GM18868 (cell line): ENCODE measurements around the gene UPK3BL2.
A peak's percentile ranks its signal among the peaks of the same experiment; 100 is the strongest.
"Not testable (repeated sequence)": the region's sequence is repeated elsewhere in the genome, so short reads cannot be mapped to it uniquely, and the experiment has no call there.

Experiments used
- ATAC-seq: cut with Tn5 transposase; IDR thresholded peaks from one replicate; pipeline ENCODE4 v1.9.1; 2021; ENCODE audit warnings: mild to moderate bottlenecking, moderate library complexity; ENCODE audit not compliant: unreplicated experiment

The UPK3BL2 gene

GRCh38 chr7:102531583-102531982, 11.9 kb downstream of the UPK3BL2 start:
- not testable (repeated sequence) for ATAC-seq

DNA sequence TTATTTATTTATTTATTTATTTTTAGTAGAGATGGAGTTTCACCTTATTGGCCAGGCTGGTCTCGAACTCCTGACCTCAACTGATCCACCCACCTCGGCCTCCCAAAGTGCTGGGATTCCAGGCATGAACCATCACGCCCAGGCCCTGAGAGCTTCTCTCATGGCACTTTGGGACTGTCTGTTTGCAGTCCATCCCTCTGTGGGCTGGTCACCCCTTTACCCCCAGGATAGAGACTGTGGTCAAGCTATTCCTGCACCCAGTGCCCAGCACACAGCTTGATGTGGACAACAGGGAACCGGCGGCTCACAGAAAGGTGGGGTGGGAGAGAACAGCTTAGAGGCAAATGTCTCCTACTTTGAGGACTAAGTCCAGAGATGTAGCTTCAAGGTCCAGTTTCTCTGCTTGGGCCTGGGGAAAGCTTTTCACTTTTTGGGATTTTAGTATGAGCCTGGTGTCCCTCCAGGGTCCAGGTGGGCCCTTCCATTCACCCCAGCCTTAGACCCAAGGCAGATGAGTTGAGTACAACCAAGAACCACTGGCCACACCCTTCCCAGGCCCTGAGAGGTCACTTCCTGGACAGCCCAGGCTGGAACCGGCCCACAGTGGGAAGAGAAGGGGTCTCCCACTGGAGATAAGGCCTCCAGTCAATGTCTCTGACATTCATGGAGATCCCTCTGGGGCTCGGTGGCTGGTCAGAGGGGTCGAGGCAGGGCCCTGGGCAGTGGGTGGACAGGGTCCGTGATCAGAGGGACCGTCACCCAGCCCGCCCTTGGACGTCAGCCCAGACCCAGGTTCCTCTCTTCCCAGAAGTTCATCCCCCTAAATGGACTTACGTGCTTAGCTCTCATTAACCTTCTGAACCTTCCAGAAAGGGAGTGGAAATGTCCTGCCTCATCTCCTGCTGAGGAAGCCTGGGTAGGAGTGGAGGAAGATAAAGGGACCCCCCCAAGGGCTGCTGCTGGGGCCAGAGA, 15.4 kb downstream of the UPK3BL2 start:
- not testable (repeated sequence) for ATAC-seq

DNA sequence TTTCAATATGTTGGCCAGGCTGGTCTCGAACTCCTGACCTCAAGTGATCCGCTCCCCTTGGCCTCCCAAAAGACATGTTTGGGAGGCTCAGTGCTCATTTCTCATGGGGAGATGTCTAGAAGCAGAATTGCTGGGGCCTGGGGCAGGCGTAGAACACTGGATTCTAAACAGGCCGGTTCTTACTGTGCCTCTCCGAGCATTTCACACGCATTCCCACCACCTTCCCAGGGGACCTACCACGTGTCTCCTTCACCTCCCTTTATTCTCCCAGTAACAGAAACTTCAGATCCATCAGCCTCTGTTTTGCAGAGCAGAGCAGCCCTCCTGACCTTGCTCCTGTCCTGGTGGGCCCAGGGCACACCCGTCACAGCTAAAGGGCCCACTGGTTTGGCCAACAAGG, 16.3 kb downstream of the UPK3BL2 start:
- not testable (repeated sequence) for ATAC-seq

DNA sequence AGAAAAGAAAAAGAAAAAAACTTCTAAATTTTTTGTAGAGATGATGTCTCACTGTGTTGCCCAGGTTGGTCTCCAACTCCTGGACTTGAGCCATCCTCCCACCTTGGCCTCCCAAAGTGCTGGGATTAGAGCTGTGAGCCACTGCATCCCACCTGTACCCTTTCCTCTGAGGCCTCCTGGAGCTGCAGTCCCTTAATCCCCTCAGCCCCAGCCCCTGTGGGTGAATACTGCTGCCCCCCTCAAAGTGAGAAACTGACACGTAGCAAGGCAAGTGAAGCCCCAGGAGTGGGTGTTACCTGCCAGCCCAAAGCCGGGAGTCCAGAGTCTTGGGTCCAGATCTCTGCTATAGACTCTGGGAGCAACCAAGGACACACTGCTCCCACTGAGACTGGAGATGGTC, 18.7 kb downstream of the UPK3BL2 start:
- not testable (repeated sequence) for ATAC-seq

DNA sequence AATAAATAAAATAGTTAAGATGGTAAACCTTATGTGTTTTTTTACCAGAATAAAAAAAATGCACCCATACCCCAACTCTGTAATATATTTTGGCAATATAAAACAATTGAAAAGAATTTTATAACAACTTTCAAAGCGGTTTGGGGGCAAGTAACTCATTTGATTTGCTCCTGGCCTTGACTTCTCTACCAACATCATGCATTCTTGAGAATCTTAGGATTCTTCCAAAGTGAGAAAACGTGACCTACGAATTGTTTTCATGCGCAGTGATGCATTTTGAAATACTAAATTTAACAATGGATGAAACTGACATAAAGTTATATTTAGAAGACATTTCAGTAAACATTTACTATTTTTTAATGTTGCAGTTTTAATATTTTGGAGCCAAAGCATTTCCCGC, 22.7 kb downstream of the UPK3BL2 start:
- not testable (repeated sequence) for ATAC-seq

GRCh38 chr7:102517550-102518147, 25.8 kb downstream of the UPK3BL2 start, which contains the start of gene RASA4B:
Gene RASA4B, minus strand, starts transcription at chr7:102517777. Its CDS starts 67 bp downstream, at chr7:102517710.
- peak; percentile 76 for ATAC-seq

GRCh38 chr7:102516951-102517350, 26.5 kb downstream of the UPK3BL2 start:
- not testable (repeated sequence) for ATAC-seq

DNA sequence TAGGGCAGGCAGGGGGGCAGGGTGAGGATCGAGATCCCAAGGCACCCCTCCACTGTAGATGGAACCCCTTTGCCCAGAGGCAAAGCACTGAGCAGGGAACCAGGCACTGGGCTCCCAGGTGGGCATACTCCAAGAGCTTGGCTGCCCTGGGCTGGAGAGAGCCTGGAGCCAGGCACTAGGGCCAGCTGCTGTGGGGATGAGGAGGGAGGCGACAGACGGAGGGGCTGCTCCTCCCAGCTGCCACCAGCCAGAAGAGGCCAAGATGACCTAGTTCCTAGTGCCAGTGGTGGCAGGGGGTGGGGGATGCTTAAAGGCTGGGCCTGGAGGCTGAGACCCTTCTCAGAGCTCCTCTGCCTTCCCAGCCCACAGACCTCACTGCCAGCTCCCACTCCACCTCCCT, 27.6 kb downstream of the UPK3BL2 start:
- not testable (repeated sequence) for ATAC-seq

DNA sequence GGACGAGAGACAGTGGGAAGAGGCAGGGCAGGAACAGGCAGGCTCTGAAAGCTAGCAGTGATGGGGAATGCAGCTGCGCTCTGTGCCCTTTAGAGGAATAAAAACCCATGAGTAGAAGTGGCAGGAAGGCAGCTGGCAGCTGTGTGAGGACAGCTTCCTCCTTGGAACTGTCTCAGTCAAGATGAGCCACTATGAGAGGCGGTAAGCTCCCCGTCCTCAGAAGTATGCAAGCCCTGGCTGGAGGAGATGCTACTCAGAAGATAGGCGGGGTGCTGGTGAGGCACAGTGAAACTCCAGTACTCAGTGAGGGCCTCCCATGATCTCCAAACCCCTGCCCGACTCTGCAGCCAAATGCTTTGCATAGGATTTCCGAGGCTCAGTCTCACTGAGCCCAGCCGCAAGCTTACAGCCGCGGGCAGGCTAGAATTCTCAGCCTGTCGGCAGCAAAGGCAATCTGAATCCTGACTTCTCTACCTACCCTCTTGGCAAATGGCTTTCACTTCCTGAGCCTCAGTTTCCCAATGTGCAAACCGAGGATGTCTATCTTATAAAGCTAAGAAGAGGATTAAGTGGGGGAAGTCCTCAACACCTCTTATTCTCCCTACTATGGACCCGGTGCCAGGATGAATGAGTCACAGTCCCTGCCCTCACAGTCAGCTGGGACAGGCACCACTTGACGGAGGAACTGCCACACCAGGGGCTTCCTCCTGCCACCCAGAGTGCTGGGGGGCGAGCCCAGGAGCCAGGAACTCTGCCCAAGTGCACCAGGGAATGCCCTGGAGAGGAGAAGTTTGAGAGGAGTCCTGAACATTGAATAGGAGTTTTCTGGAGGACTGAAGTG, 28.4 kb downstream of the UPK3BL2 start:
- peak; percentile 53 for ATAC-seq

GRCh38 chr7:102512642-102513221, 30.8 kb downstream of the UPK3BL2 start:
- not testable (repeated sequence) for ATAC-seq

- ATAC-seq, result peak; percentile 46
These were observed 31.5 kb downstream of the UPK3BL2 start for GRCh38 chr7:102511860-102512522.

DNA sequence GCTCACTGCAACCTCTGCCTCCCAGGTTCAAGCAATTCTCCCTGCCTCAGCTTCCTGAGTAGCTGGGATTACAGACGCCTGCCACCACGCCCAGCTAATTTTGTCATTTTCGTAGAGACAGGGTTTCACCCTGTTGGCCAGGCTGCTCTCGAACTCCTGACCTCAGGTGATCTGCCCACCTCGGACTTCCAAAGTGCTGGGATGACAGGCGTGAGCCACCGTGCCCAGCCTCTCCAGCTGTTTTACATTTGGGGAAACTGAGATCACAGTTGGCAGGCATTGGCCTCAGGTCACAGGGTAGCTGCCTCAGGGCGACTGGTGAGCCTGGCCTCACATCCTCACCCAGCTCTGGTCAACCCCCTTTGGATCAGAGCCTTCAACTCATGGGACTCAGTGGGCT, 32.9 kb downstream of the UPK3BL2 start:
- ATAC-seq, result not testable (repeated sequence)

DNA sequence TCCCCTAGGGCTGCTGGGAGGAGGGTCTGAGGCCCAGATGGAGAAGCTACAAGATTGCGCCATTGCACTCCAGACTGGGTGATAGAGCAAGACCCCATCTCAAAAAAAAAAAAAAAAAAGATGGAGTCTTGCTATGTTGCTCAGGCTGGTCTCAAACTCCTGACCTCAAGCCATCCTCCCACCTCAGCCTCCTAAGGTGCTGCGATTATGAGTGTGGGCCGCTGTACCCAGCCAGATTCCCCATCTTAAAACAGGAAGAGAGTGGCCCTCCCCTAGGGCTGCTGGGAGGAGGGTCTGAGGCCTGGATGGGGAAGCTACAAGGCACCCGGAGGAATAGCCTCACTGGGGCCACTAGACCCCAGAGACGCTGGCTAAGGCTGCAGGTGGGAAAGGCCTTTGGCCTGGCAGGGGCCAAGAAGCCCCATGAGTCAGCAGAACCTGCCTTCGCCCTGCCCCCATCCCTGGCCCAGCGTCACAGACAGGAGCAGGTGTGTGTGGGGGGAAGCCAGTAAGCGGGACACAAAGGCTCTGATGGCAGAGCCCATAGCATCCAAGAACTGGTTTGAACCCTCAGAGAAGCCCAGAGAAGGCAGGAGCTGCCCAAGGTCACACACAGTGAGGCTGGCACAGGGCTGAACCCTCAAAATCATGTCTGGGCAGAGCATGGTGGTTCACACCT, 35.9 kb downstream of the UPK3BL2 start:
- ATAC-seq, result not testable (repeated sequence)

DNA sequence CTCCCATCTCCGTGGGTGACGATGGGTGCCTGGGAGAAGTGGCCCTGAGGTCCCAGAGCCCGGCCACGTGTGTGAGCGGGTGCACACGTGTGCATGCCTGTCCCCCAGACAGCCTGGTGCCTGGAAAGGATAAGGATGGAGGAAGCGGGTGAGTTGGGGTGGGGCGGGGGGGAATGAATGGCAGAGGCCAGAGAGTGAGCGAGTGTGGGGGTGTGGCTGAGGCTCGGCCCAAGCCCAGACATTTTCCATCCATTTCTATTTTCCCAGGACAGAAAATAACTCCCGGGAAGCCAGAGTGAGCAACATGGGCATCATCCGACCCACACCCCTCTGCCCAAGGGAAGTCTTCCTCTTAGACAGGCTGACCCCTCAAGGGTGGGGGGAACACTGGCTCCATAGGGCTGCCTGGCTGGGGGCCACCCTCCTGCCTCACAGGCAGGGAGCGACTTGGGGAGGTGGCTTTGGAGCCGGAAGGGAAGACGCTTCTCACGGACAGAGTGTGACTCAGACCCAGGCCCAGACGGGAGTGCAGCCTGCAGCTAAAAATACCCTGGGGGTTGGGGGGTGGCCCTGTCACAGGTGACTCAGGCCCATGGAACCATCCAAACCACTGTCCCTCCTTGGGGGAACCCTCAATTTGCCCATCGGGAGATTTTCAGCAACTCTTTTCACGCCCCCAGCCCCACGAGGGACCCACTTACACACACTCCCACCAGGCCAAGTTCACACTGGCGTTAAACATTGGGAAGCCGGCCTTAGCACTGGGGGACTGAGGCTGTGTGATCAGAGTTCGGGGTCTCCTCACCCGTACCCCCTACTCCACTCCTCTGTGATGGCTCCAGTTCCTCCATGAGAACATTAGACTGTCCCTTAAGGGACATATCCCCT, 38.0 kb downstream of the UPK3BL2 start:
- ATAC-seq, result not testable (repeated sequence)

- not testable (repeated sequence) for ATAC-seq
These were observed 40.4 kb downstream of the UPK3BL2 start for GRCh38 chr7:102503141-102503540.

DNA sequence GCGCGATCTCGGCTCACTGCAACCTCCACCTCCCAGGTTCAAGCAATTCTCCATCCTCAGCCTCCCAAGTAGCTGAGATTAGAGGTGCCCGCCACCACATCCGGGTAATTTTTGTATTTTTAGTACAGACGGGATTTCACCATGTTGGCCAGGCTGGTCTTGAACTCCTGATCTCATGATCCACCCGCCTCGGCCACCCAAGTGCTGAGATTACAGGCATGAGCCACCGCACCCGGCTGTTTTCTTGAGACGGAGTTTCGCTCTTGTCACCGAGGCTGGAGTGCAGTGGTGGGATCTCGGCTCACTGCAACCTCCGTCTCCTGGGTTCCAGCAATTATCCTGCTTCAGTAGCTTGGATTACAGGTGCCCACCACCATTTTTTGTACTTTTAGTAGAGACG, 45.2 kb downstream of the UPK3BL2 start:
- ATAC-seq, result not testable (repeated sequence)

DNA sequence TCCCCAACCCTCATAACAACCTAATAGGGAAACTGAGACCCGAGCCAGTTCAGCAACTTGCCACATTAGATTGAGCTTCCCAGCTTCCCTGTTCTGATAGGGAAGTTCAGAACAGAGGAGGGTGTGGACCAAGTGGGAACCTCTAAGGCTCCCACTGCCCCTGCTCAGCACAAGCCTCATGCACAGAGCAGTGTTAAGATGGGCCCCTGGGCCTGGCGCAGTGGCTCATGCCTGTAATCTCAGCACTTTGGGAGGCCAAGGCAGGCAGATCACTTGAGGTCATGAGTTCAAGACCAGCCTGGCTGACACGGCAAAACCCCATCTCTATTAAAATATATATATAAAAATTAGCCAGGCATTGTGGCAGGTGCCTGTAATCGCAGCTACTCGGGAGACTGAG, 46.2 kb downstream of the UPK3BL2 start:
- ATAC-seq, result not testable (repeated sequence)

DNA sequence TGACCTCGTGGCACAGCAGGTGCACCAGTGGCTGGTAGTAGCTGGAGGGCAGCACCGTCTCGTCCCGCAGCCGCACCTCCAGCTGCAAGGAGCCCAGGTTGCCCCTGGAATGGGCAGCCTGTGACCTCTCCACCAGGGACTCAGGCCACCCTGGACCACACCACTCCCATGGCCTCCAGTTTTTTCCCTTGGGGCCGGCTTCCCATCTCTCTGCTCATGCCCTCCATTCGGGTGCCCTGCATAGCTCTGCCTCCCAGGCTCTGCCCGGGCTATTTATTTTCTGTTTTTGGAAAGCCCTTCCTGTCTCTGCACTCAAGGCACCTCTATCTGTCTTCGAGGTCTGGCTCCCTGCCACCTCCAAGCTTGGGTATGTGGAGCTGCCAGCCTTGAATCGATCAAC, 46.6 kb downstream of the UPK3BL2 start:
- not testable (repeated sequence) for ATAC-seq
